ENCODE data around the gene CACNA1C.

Gene CACNA1C

GRCh38 chr12:2049604-2050540, 2.9 kb upstream of the CACNA1C start:
- Histone ChIP-seq H3K4me3 (ENCODE audit: control insufficient read depth in 1 of 7, extremely low read depth in 1 of 7, insufficient read depth in 4 of 7, low read depth in 2 of 7, low read length in 6 of 7) (peak overlapping the region in 1 of 7 experiments; percentile 39), H3K27ac (ENCODE audit: insufficient read depth in 1 of 2, low read depth in 1 of 2, low read length in 2 of 2, poor library complexity in 1 of 2, severe bottlenecking in 2 of 2) (no peak overlapping the region), H3K4me1 (ENCODE audit: control extremely low read depth in 1 of 4, control insufficient read depth in 4 of 4, insufficient read depth in 4 of 4, low read length in 3 of 4) (peaks cover 0 to 27% (median 20%) of the 10 kb centered on the region in 4 experiments), H3K27me3 (replicated peaks in 2 of 5; ENCODE audit: control insufficient read depth in 4 of 5, insufficient read depth in 5 of 5, low read length in 4 of 5) (peaks cover under 1 to 36% (median 21%) of the 10 kb centered on the region in 5 experiments), H3K36me3 (ENCODE audit: control insufficient read depth in 4 of 4, insufficient read depth in 4 of 4, low read length in 3 of 4) (no peaks in the 10 kb centered on the region), H3K9me3 (ENCODE audit: control extremely low read depth in 1 of 5, control insufficient read depth in 4 of 5, insufficient read depth in 2 of 5, low read depth in 1 of 5, low read length in 4 of 5) (no peaks in the 10 kb centered on the region)
- CTCF ChIA-PET, result interaction anchor here (0.7 to 2.3 kb wide), 5 partner anchors 9 to 306 kb away, joined by 3 to 13 read pairs (median 4); no protein-coding TSS in a partner anchor
- POLR2A ChIA-PET, result no interaction called here
- DNase-seq, result peak in 2 of 3 donors; percentile 47 to 59
- WGBS (ENCODE audit: insufficient coverage), result 77% methylated on average over 4 of the region's 8 CpGs

GRCh38 chr12:2051700-2052621, 826 bp upstream of the CACNA1C start:
- 13% methylated on average over 49 of the region's 52 CpGs for WGBS (ENCODE audit: insufficient coverage)
- peak overlapping the region in 6 of 7 experiments; percentile 45 to 71 (median 60) for H3K4me3 ChIP-seq (ENCODE audit: control insufficient read depth in 1 of 7, extremely low read depth in 1 of 7, insufficient read depth in 4 of 7, low read depth in 2 of 7, low read length in 6 of 7)

GRCh38 chr12:2053691-2054090, 904 bp downstream of the CACNA1C start:
- no peaks in the 10 kb centered on the region for H3K36me3 ChIP-seq (ENCODE audit: control insufficient read depth in 4 of 4, insufficient read depth in 4 of 4, low read length in 3 of 4)
- H3K27me3 ChIP-seq (replicated peaks in 2 of 5; ENCODE audit: control insufficient read depth in 4 of 5, insufficient read depth in 5 of 5, low read length in 4 of 5), result peaks cover 13 to 49% (median 29%) of the 10 kb centered on the region in 5 experiments
- WGBS (ENCODE audit: insufficient coverage), result 2% methylated on average over 40 of the region's 60 CpGs
- peaks cover 0 to 27% (median 20%) of the 10 kb centered on the region in 4 experiments for H3K4me1 ChIP-seq (ENCODE audit: control extremely low read depth in 1 of 4, control insufficient read depth in 4 of 4, insufficient read depth in 4 of 4, low read length in 3 of 4)
- ChIA-PET POLR2A (no interaction called here), CTCF (interaction anchor here (1.8 kb wide), 1 partner anchor 232 kb away, joined by 7 read pairs; no protein-coding TSS in a partner anchor)
- peak overlapping the region in 6 of 7 experiments; percentile 53 to 81 (median 67) for H3K4me3 ChIP-seq (ENCODE audit: control insufficient read depth in 1 of 7, extremely low read depth in 1 of 7, insufficient read depth in 4 of 7, low read depth in 2 of 7, low read length in 6 of 7)
- DNase-seq, result no peak
- H3K9me3 ChIP-seq (ENCODE audit: control extremely low read depth in 1 of 5, control insufficient read depth in 4 of 5, insufficient read depth in 2 of 5, low read depth in 1 of 5, low read length in 4 of 5), result no peaks in the 10 kb centered on the region
- H3K27ac ChIP-seq (ENCODE audit: insufficient read depth in 1 of 2, low read depth in 1 of 2, low read length in 2 of 2, poor library complexity in 1 of 2, severe bottlenecking in 2 of 2), result no peak overlapping the region

More at GRCh38 chr12:2051700-2052621, 826 bp upstream of the CACNA1C start:
- ChIA-PET CTCF (interaction anchor here (0.7 to 2.3 kb wide), 2 partner anchors 14 to 495 kb away, joined by 3 to 13 read pairs; no protein-coding TSS in a partner anchor), POLR2A (no interaction called here)
- Histone ChIP-seq H3K4me1 (ENCODE audit: control extremely low read depth in 1 of 4, control insufficient read depth in 4 of 4, insufficient read depth in 4 of 4, low read length in 3 of 4) (peaks cover 0 to 27% (median 20%) of the 10 kb centered on the region in 4 experiments), H3K27ac (ENCODE audit: insufficient read depth in 1 of 2, low read depth in 1 of 2, low read length in 2 of 2, poor library complexity in 1 of 2, severe bottlenecking in 2 of 2) (no peak overlapping the region), H3K9me3 (ENCODE audit: control extremely low read depth in 1 of 5, control insufficient read depth in 4 of 5, insufficient read depth in 2 of 5, low read depth in 1 of 5, low read length in 4 of 5) (no peaks in the 10 kb centered on the region), H3K36me3 (ENCODE audit: control insufficient read depth in 4 of 4, insufficient read depth in 4 of 4, low read length in 3 of 4) (no peaks in the 10 kb centered on the region), H3K27me3 (replicated peaks in 2 of 5; ENCODE audit: control insufficient read depth in 4 of 5, insufficient read depth in 5 of 5, low read length in 4 of 5) (peaks cover 11 to 51% (median 28%) of the 10 kb centered on the region in 5 experiments)
- peak in 1 of 3 donors; percentile 32 for DNase-seq

GRCh38 chr12:2054091-2055018, 1.6 kb downstream of the CACNA1C start:
- Histone ChIP-seq H3K27me3 (replicated peaks in 2 of 5; ENCODE audit: control insufficient read depth in 4 of 5, insufficient read depth in 5 of 5, low read length in 4 of 5) (peaks cover 13 to 49% (median 30%) of the 10 kb centered on the region in 5 experiments), H3K4me3 (ENCODE audit: control insufficient read depth in 1 of 7, extremely low read depth in 1 of 7, insufficient read depth in 4 of 7, low read depth in 2 of 7, low read length in 6 of 7) (peak overlapping the region in 4 of 7 experiments; percentile 65 to 81 (median 72))
- CTCF ChIA-PET, result interaction anchor here (1.1 to 6.1 kb wide), 5 partner anchors 10 to 530 kb away, joined by 4 to 35 read pairs (median 9); no protein-coding TSS in a partner anchor

GRCh38 chr12:2057041-2057794, 4.4 kb downstream of the CACNA1C start:
- H3K27ac ChIP-seq (ENCODE audit: insufficient read depth in 1 of 2, low read depth in 1 of 2, low read length in 2 of 2, poor library complexity in 1 of 2, severe bottlenecking in 2 of 2), result no peak overlapping the region
- POLR2A ChIA-PET, result no interaction called here
- DNase-seq, result peak; percentile 81 to 90 (median 86)

More at GRCh38 chr12:2054091-2055018, 1.6 kb downstream of the CACNA1C start:
- peaks cover 0 to 27% (median 20%) of the 10 kb centered on the region in 4 experiments for H3K4me1 ChIP-seq (ENCODE audit: control extremely low read depth in 1 of 4, control insufficient read depth in 4 of 4, insufficient read depth in 4 of 4, low read length in 3 of 4)
- H3K27ac ChIP-seq (ENCODE audit: insufficient read depth in 1 of 2, low read depth in 1 of 2, low read length in 2 of 2, poor library complexity in 1 of 2, severe bottlenecking in 2 of 2), result no peak overlapping the region
- POLR2A ChIA-PET, result no interaction called here
- no peaks in the 10 kb centered on the region for H3K9me3 ChIP-seq (ENCODE audit: control extremely low read depth in 1 of 5, control insufficient read depth in 4 of 5, insufficient read depth in 2 of 5, low read depth in 1 of 5, low read length in 4 of 5)
- H3K36me3 ChIP-seq (ENCODE audit: control insufficient read depth in 4 of 4, insufficient read depth in 4 of 4, low read length in 3 of 4), result no peaks in the 10 kb centered on the region
- peak in 2 of 3 donors; percentile 14 to 32 for DNase-seq
- WGBS (ENCODE audit: insufficient coverage), result 19% methylated on average over 22 of the region's 40 CpGs

More at GRCh38 chr12:2057041-2057794, 4.4 kb downstream of the CACNA1C start:
- no peaks in the 10 kb centered on the region for H3K9me3 ChIP-seq (ENCODE audit: control extremely low read depth in 1 of 5, control insufficient read depth in 4 of 5, insufficient read depth in 2 of 5, low read depth in 1 of 5, low read length in 4 of 5)
- H3K4me1 ChIP-seq (ENCODE audit: control extremely low read depth in 1 of 4, control insufficient read depth in 4 of 4, insufficient read depth in 4 of 4, low read length in 3 of 4), result peaks cover 0 to 16% (median 14%) of the 10 kb centered on the region in 4 experiments
- CTCF ChIA-PET, result interaction anchor here (0.9 to 6.1 kb wide), 13 partner anchors 9 to 586 kb away, joined by 3 to 35 read pairs (median 4); no protein-coding TSS in a partner anchor
- no peak overlapping the region for H3K4me3 ChIP-seq (ENCODE audit: control insufficient read depth in 1 of 7, extremely low read depth in 1 of 7, insufficient read depth in 4 of 7, low read depth in 2 of 7, low read length in 6 of 7)
- 61% methylated on average over 20 of the region's 21 CpGs for WGBS (ENCODE audit: insufficient coverage)
- H3K27me3 ChIP-seq (replicated peaks in 2 of 5; ENCODE audit: control insufficient read depth in 4 of 5, insufficient read depth in 5 of 5, low read length in 4 of 5), result peaks cover 13 to 35% (median 23%) of the 10 kb centered on the region in 5 experiments
- no peaks in the 10 kb centered on the region for H3K36me3 ChIP-seq (ENCODE audit: control insufficient read depth in 4 of 4, insufficient read depth in 4 of 4, low read length in 3 of 4)

All from common myeloid progenitor, CD34-positive (primary cell).